DMS153 treated with DMSO at 0.1 percent for 48 hours (cell line): ENCODE data around the gene NCOR2.

Experiments
- DNase-seq: peaks from one replicate; lab custom pipeline; 2025; ENCODE audit not compliant: unreplicated experiment; lab: John Stamatoyannopoulos, UW

NCOR2 gene

GRCh38 chr12:124561231-124561630, 6.2 kb downstream of the NCOR2 start:
- no peak for DNase-seq

DNA sequence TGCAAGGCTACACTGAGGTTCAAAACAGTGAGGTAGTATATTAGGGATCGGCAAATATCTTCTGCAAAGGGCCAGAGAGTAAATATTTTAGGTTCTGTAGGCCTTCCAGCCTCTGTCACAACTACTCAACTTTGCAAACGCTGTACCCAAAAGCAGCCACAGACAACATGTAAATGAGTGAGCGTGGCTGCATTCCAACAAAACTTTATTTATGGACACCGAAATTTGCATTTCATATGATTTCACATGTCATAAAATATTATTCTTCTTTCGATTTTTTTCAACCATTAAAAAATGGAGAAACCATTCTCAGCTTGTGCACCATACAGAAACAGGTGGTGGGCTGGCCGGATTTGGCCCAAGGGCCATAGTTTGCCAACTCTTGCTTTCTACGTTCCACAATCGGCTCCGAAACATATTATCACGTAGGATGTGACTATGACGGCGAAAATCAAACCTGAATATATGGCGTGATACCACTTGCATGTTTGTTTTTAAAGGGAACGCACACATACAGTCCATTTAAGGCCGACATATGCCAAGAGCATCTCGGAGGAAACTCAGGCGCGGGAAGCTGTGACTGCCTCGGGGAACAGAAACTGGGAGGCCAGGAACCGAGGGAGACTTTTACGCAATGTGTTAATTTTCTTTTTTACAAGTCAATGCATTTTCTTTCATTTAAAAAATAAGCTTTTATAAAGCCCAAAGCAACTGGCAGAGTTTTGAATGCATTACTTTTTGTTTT, 7.1 kb downstream of the NCOR2 start:
- DNase-seq: no peak

GRCh38 chr12:124559182-124560017, 8.0 kb downstream of the NCOR2 start:
- no peak for DNase-seq

DNA sequence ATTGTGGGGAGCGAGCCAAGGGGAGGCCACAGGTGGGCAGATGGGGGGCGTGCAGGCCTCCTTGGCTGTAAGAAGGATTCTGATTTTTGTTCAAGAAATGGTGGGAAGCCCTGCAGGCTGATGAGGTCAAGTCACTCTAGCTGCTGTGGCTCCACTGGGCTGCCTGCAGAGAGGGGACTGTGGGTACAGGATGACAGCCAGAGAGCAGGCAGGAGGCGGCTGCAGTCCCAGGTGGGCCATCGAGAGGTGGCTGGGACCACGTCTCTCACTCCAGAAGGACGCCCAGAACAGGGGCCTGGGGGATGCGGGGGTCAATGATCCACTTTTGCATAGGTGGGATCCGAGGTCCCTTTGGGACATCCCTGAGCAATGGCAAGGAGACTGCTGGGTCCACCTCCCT, 9.1 kb downstream of the NCOR2 start:
- no peak for DNase-seq

- DNase-seq: no peak
Observed at GRCh38 chr12:124557518-124558223, 9.7 kb downstream of the NCOR2 start.

DNA sequence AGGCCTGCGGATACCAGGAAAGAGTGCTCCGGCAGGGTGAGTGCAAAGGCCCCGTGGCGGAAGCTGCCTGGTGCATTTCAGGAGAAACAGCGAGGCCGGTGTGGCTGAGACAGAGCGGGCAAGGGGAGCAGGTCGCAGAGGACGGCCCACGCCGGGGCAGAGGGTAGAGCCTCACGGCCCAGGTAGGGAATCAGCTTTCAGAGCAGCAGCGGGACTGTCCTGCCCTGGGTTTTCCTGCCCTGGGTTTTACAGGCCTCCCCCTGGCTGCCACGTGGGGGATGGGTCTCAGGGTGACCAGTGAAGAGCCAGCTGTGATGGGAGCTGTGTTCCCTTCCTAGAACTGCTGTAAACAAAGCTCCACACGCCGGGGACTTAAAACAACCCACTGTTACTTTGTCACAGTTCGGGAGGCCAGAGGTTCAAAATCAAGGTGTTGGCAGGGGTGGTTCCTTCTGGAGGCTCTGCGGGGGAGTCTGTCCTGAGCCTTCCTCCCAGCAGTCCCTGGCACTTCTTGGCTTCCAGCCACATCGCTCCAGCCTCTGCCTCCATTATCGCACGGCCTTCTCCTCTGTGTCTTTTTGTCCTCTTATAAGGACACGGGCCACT, 10.4 kb downstream of the NCOR2 start:
- no peak for DNase-seq

- DNase-seq: no peak
Observed at GRCh38 chr12:124556074-124556466, 11.3 kb downstream of the NCOR2 start.

- no peak for DNase-seq
Observed at GRCh38 chr12:124555168-124556073, 12.0 kb downstream of the NCOR2 start.

DNA sequence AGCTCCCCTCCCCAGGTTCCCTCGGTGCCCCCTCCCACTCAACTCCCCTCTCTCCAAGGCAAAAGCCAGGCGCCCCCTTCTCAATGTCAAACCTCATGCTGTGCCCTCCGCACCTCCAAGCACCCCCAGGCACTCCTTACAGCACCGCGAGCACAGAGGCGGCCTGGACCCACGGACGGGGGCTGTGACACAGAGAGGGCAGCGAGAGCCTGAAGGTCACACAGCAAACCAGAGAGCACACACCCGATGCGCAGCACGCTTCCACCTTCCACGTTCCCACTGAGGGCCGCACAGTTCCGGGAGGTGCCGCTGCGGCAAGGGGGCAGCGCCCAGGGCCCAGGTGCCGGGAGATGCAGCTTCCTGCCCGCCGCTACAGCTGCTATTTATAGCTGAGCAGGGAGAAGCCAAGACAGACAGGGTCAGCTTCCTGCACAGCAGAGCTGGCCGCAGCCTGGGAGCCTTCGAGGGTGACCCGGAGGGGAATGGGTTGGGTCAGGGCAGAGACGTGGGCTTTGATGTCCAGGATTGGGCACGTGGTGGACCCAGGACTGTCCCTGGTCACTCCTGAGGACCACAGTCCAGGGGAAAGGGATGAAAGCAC, 12.9 kb downstream of the NCOR2 start:
- DNase-seq: no peak

- no peak for DNase-seq
Observed at GRCh38 chr12:124553862-124554428, 13.5 kb downstream of the NCOR2 start.

GRCh38 chr12:124551268-124552144, 15.9 kb downstream of the NCOR2 start:
- DNase-seq: no peak

- DNase-seq: no peak
Observed at GRCh38 chr12:124550123-124551089, 17.0 kb downstream of the NCOR2 start.

DNA sequence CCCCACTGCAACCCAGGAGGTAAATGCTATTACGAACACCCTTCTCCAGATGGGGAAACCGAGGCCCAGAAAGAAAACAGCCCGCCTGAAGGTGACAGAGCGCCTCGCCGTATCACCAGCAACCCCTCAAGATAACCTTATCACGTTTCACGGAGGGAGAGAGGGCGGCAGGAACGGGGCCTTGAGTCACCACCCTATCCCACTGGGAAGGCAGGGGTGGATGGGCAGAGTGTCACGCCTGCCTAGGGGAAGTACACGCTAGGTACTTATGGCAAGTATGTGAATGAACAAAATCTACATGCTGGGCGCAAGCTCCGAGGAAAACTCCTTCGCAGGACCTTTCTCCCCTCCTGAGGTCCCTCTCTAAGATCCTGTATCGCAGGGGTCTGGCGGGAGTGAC, 17.8 kb downstream of the NCOR2 start:
- no peak for DNase-seq

DNA sequence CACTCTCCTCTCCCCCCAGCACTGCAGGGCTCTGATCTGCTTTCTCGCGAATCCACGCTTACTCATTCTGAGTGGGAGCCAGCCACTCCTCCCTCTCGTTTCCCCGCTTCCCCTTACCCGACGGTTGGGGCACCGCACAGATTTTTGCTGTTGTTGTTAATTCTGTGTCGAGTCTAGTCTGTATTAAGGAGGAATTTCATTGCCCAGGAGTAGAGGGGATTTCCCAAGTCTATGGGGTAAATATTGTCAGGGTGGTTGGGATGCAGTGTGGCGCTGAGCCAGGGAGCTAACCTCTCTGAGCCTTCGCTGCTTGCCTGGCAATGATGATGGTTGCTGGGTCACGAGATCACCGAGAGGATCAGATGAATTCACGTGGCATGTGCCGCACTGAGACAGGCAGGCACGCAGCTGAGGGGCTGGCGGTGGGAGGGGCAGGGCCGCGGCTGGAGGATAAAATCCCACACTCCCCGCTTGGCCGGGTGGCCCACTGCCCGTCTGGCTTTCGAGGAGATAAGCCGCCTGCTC, 18.5 kb downstream of the NCOR2 start:
- DNase-seq: no peak

DNA sequence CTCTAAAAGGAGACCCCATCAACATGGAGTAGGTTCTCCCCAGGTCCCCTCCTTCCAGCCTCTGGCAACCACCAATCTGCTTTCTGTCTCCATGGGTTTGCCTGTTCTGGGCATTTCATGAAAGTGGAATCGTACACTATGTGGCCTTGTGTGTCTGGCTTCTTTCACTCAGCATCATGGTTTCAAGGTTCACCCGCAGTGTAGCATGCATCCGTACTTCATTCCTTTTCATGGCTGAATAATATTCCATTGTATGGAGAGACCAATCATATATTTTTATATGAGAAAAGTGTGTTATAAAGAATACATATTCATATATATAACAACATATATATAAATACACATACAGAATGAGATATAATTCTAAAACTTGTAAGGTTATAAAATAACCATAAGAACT, 19.8 kb downstream of the NCOR2 start:
- DNase-seq: no peak

DNA sequence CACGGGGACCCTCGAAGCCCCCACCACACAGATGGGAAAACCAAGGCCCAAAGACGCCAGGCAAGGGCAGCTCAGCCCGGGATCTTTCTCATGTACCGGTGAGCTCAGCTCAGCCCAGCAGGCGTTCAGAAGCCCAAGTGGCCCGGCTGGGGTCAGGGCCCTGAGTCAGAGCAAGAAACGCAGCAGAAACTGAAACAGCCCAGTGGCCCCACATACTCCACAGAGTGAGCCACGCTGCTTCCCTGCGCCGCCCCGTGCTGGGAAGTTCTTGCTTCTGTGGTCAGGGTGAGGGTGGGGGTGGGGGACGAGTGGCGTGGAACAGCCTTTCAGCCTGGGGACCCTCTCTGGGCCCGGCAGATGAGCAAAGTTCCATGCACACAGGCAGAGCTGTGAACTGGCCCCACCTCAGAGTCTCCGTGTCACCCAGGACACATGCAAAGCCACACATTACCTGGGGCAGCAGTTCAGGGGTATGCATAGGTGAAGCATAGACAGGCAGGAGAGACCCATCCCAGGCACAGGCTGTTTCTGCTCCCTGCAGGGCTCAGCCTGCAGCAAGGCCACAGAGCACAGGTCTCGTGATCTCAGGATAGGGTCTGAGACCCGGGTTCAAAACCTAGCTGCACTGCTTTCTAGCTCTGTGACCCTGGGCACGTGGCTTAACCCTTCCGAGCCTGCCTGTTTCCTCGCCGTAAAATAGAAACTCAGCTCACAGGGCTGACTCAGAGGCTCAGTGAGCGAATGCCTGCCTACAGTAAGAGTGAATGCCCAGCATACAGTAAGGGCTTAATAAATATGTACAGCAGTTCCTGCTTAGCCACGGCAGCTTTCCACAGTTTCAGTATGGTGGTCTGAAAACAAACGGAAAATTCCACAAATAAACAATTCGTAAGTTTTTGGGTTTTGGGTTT, 21.6 kb downstream of the NCOR2 start:
- DNase-seq: no peak
